ENCODE measurements around the gene SEC23IP.

SEC23IP gene

GRCh38 chr10:119852277-119852676 lies 40.3 kb upstream of the SEC23IP start:
- Histone ChIP-seq H2AFZ (ENCODE audit: low read depth, low read length) (no peak overlapping the region), H3K36me3 (replicated peaks; ENCODE audit: low read depth, low read length) (peaks cover 22% of the 10 kb centered on the region), H3K4me1 (ENCODE audit: low read length) (peaks cover under 1% of the 10 kb centered on the region; the same call in 1 of the 2 replicates), H3K9ac (ENCODE audit: low read length) (no peak overlapping the region), H3K9me3 (ENCODE audit: insufficient read depth, low read length) (no peaks in the 10 kb centered on the region), H3K4me3 (ENCODE audit: low read length) (no peak overlapping the region), H4K20me1 (ENCODE audit: insufficient read depth, low read length) (no peaks in the 10 kb centered on the region), H3K27me3 (ENCODE audit: low read depth, low read length) (no peaks in the 10 kb centered on the region), H3K4me2 (ENCODE audit: low read length) (no peak overlapping the region), H3K79me2 (ENCODE audit: low read length) (no peaks in the 10 kb centered on the region), H3K27ac (ENCODE audit: low read length) (no peak overlapping the region)
- TF ChIP-seq EZH2phosphoT487 (IDR thresholded peaks at IDR 0.05; ENCODE audit: low read depth) (no peak), CTCF (IDR thresholded peaks at IDR 0.05; ENCODE audit: low read depth, low read length) (no peak)

GRCh38 chr10:119852822-119853221 lies 39.7 kb upstream of the SEC23IP start:
- H3K79me2 ChIP-seq (ENCODE audit: low read length), result peaks cover 1% of the 10 kb centered on the region; the same call in 1 of the 2 replicates
- H2AFZ ChIP-seq (ENCODE audit: low read depth, low read length), result no peak overlapping the region
- no peaks in the 10 kb centered on the region for H3K4me1 ChIP-seq (ENCODE audit: low read length)
- peaks cover 23% of the 10 kb centered on the region for H3K36me3 ChIP-seq (replicated peaks; ENCODE audit: low read depth, low read length)
- H3K4me3 ChIP-seq (ENCODE audit: low read length), result no peak overlapping the region
- no peak overlapping the region for H3K4me2 ChIP-seq (ENCODE audit: low read length)
- no peak overlapping the region for H3K9ac ChIP-seq (ENCODE audit: low read length)
- H3K9me3 ChIP-seq (ENCODE audit: insufficient read depth, low read length), result no peaks in the 10 kb centered on the region
- TF ChIP-seq EZH2phosphoT487 (IDR thresholded peaks at IDR 0.05; ENCODE audit: low read depth) (no peak), CTCF (IDR thresholded peaks at IDR 0.05; ENCODE audit: low read depth, low read length) (no peak)
- no peaks in the 10 kb centered on the region for H3K27me3 ChIP-seq (ENCODE audit: low read depth, low read length)
- no peak overlapping the region for H3K27ac ChIP-seq (ENCODE audit: low read length)
- H4K20me1 ChIP-seq (ENCODE audit: insufficient read depth, low read length), result no peaks in the 10 kb centered on the region

GRCh38 chr10:119853574-119853973 lies 39.0 kb upstream of the SEC23IP start:
- Histone ChIP-seq H3K9me3 (ENCODE audit: insufficient read depth, low read length) (no peaks in the 10 kb centered on the region), H3K4me2 (ENCODE audit: low read length) (no peak overlapping the region), H2AFZ (ENCODE audit: low read depth, low read length) (no peak overlapping the region), H3K27ac (ENCODE audit: low read length) (no peak overlapping the region), H3K4me3 (ENCODE audit: low read length) (no peak overlapping the region), H3K4me1 (ENCODE audit: low read length) (no peaks in the 10 kb centered on the region), H4K20me1 (ENCODE audit: insufficient read depth, low read length) (no peaks in the 10 kb centered on the region), H3K9ac (ENCODE audit: low read length) (no peak overlapping the region), H3K36me3 (replicated peaks; ENCODE audit: low read depth, low read length) (peaks cover 28% of the 10 kb centered on the region), H3K79me2 (ENCODE audit: low read length) (peaks cover 6% of the 10 kb centered on the region; the same call in 1 of the 2 replicates), H3K27me3 (ENCODE audit: low read depth, low read length) (no peaks in the 10 kb centered on the region)
- TF ChIP-seq EZH2phosphoT487 (IDR thresholded peaks at IDR 0.05; ENCODE audit: low read depth), result no peak
- no peak for TF ChIP-seq CTCF (IDR thresholded peaks at IDR 0.05; ENCODE audit: low read depth, low read length)

GRCh38 chr10:119858063-119858462 lies 34.5 kb upstream of the SEC23IP start:
- no peaks in the 10 kb centered on the region for H3K27me3 ChIP-seq (ENCODE audit: low read depth, low read length)
- TF ChIP-seq CTCF (IDR thresholded peaks at IDR 0.05; ENCODE audit: low read depth, low read length) (no peak), EZH2phosphoT487 (IDR thresholded peaks at IDR 0.05; ENCODE audit: low read depth) (no peak)
- no peak overlapping the region for H3K4me3 ChIP-seq (ENCODE audit: low read length)
- H3K9me3 ChIP-seq (ENCODE audit: insufficient read depth, low read length), result no peaks in the 10 kb centered on the region
- H3K4me2 ChIP-seq (ENCODE audit: low read length), result no peak overlapping the region
- peaks cover 42% of the 10 kb centered on the region for H4K20me1 ChIP-seq (ENCODE audit: insufficient read depth, low read length)
- H2AFZ ChIP-seq (ENCODE audit: low read depth, low read length), result no peak overlapping the region
- H3K79me2 ChIP-seq (ENCODE audit: low read length), result peaks cover 51% of the 10 kb centered on the region
- no peak overlapping the region for H3K9ac ChIP-seq (ENCODE audit: low read length)
- H3K27ac ChIP-seq (ENCODE audit: low read length), result no peak overlapping the region
- H3K4me1 ChIP-seq (ENCODE audit: low read length), result peaks cover 19% of the 10 kb centered on the region
- peaks cover 18% of the 10 kb centered on the region for H3K36me3 ChIP-seq (replicated peaks; ENCODE audit: low read depth, low read length)

Data from OCI-LY3 (cell line).